Natural killer cell (primary cell): ENCODE measurements around the gene LLPH. TPM values are rescaled to one million over a fixed set of nuclear protein-coding genes. Genes with fewer than 3 reads are reported as not detected.

Experiments used
- ATAC-seq, 3 donors: fragments of 150-1000 bp in 2 of 3; fragments of 200-7000 bp in 1 of 3; cut with Tn5 transposase; 1 replicate in 1 of 3; 2 replicates in 2 of 3; pipeline ENCODE4 v1.10.0; 2021; ENCODE audit warnings: mild to moderate bottlenecking in 2 of 3, moderate library complexity in 2 of 3
- DNase-seq, 2 donors: peaks; one replicate each; pipeline versions ENCODE4 v3.0.0 to v3.0.0-alpha.2; 2013 to 2021; ENCODE audit warnings: mixed read lengths in 1 of 2
- H3K27ac ChIP-seq: one replicate; pipeline ENCODE4 v1.5.1; 2013; ENCODE audit warnings: mild to moderate bottlenecking, low read length
- H3K27me3 ChIP-seq: one replicate; pipeline ENCODE4 v1.6.1; 2013; ENCODE audit warnings: low read length; ENCODE audit not compliant: control insufficient read depth, insufficient read depth
- H3K36me3 ChIP-seq: one replicate; pipeline ENCODE4 v1.6.1; 2013; ENCODE audit warnings: low read length; ENCODE audit not compliant: control insufficient read depth, insufficient read depth
- H3K4me1 ChIP-seq: one replicate; pipeline ENCODE4 v1.6.1; 2013; ENCODE audit warnings: low read length; ENCODE audit not compliant: control insufficient read depth, insufficient read depth
- H3K4me3 ChIP-seq: one replicate; pipeline ENCODE4 v1.5.1; 2013; ENCODE audit warnings: low read length
- H3K9me3 ChIP-seq: one replicate; pipeline ENCODE4 v1.6.1; 2013; ENCODE audit warnings: low read length; ENCODE audit not compliant: control insufficient read depth, insufficient read depth
- H3K27ac Mint-ChIP-seq, 2 donors: one replicate each; pipeline ENCODE4 v1.8.0; 2022; ENCODE audit warnings: mild to moderate bottlenecking in 2 of 2, mixed read lengths in 2 of 2, moderate library complexity in 1 of 2
- H3K27me3 Mint-ChIP-seq, 2 donors: one replicate each; pipeline ENCODE4 v1.8.0; 2022; ENCODE audit warnings: low read depth in 2 of 2, mixed read lengths in 2 of 2
- H3K36me3 Mint-ChIP-seq: one replicate; pipeline ENCODE4 v1.8.0; 2022; ENCODE audit warnings: mixed read lengths
- H3K4me1 Mint-ChIP-seq, 2 donors: one replicate each; pipeline ENCODE4 v1.8.0; 2022; ENCODE audit warnings: mixed read lengths in 2 of 2
- H3K4me3 Mint-ChIP-seq: one replicate; pipeline ENCODE4 v1.8.0; 2022; ENCODE audit warnings: mild to moderate bottlenecking, moderate library complexity, mixed read lengths
- H3K9me3 Mint-ChIP-seq, 2 donors: one replicate each; pipeline ENCODE4 v1.8.0; 2022; ENCODE audit warnings: mixed read lengths in 2 of 2
- WGBS: methylation state at CpG from one replicate; pipeline ENCODE4 v1.1.7; 2013; ENCODE audit warnings: missing lambda C conversion rate; ENCODE audit not compliant: insufficient coverage; 5-methylcytosine and 5-hydroxymethylcytosine counted together
- intact Hi-C: fragments of 100-400 bp; cut with micrococcal nuclease; formaldehyde crosslinking; loops from one replicate; pipeline ENCODE4 v1.14.2; 2022
- total RNA-seq, 4 donors: library from RNA; stranded (reverse); fragments of 120-200 nt in 1 of 4; gene quantifications; one replicate each; pipeline versions ENCODE4 v1.2.3 to v1.2.4, GENCODE V29; 2013 to 2022
- TF ChIP-seq, protein P1 (sequence below): fragments of 200-600 bp; IDR thresholded peaks from one replicate; pipeline ENCODE4 v1.8.0; 2022; ENCODE audit warnings: antibody characterized with exemption

The LLPH gene
- total RNA-seq, 3 donors from 2014 or later (not counting 1 experiment from before 2014, with no cell fraction given), result 24.9 to 27.3 (median 25.5) TPM

DNA sequence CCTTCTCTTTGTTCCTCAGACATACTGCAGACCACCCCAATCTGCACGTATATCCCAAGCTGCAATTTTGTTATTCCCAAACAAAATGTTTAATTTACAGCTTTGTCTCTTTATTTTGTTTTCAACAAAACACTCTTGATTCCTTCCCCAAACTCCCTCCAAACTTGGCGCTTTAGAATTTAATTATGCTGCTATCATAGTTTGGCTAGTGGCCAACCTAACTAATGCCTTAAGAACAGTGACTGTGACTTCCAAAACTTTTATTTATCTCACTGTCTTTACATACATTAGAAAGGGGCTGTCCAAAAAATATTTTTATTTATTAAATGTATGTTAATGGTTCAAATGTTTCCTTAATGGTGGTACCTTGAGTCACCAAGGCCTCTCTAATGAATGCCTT, 32.2 kb upstream of the LLPH start:
- H3K4me3 Mint-ChIP-seq, result no peak overlapping the region
- Histone ChIP-seq H3K27me3 (no peaks in the 10 kb centered on the region), H3K9me3 (no peaks in the 10 kb centered on the region), H3K4me3 (no peak overlapping the region), H3K27ac (no peak overlapping the region), H3K36me3 (peaks cover 18% of the 10 kb centered on the region), H3K4me1 (peaks cover 2% of the 10 kb centered on the region)
- H3K27ac Mint-ChIP-seq, result peak overlapping the region; percentile 58 to 70
- ATAC-seq (no peak), DNase-seq (no peak)
- peaks cover 71 to 83% of the 10 kb centered on the region in 2 donors for H3K4me1 Mint-ChIP-seq
- H3K9me3 Mint-ChIP-seq, result peaks cover 0 to 2% of the 10 kb centered on the region in 2 donors
- no peaks in the 10 kb centered on the region for H3K27me3 Mint-ChIP-seq
- peaks cover 6% of the 10 kb centered on the region for H3K36me3 Mint-ChIP-seq
- intact Hi-C loops, result no loop called here
- WGBS, result 97% methylated on average over 2 of the region's 2 CpGs
- TF ChIP-seq, protein P1, sequence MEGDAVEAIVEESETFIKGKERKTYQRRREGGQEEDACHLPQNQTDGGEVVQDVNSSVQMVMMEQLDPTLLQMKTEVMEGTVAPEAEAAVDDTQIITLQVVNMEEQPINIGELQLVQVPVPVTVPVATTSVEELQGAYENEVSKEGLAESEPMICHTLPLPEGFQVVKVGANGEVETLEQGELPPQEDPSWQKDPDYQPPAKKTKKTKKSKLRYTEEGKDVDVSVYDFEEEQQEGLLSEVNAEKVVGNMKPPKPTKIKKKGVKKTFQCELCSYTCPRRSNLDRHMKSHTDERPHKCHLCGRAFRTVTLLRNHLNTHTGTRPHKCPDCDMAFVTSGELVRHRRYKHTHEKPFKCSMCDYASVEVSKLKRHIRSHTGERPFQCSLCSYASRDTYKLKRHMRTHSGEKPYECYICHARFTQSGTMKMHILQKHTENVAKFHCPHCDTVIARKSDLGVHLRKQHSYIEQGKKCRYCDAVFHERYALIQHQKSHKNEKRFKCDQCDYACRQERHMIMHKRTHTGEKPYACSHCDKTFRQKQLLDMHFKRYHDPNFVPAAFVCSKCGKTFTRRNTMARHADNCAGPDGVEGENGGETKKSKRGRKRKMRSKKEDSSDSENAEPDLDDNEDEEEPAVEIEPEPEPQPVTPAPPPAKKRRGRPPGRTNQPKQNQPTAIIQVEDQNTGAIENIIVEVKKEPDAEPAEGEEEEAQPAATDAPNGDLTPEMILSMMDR, result no peak

DNA sequence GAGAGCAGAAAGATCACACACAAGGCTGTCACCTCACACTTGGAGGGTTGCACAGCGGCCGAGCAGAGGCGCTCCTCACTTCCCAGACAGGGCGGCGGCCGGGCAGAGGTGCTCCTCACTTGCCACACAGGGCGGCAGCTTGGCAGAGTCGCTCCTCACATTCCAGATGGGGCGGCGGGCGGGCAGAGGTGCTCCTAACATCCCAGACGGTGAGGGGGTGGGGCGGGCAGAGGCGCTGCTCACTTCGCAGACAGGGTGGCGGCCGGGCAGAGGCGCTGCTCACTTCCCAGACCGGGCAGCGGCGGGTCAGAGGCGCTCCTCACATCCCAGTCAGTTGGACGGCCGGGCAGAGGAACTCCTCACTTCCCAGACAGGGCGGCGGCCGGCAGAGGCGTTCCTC, 30.2 kb upstream of the LLPH start:
- intact Hi-C loops, result no loop called here
- 97% methylated on average over 24 of the region's 28 CpGs for WGBS
- ATAC-seq, result no peak

DNA sequence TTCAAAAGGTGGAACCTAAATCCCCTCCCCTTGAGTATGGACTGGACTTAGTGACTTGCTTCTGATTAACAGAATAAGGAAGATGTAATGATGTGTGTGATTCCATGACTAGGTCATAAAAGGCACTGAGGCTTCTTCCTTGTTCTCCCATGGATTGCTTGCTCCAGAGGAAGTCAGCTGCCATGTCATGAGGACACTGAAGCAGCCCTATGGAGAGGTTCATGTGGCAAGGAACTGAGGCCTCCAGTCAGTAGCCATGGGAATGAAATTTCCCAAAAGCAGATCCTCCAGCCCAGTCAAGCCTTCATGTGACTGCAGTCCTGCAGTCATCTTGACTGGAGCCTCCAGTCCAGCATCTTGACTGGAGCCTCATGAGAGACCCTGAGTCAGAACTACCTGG, 28.6 kb upstream of the LLPH start:
- Histone ChIP-seq H3K4me3 (no peak overlapping the region), H3K27ac (no peak overlapping the region), H3K36me3 (peaks cover 17% of the 10 kb centered on the region), H3K9me3 (no peaks in the 10 kb centered on the region), H3K27me3 (no peaks in the 10 kb centered on the region), H3K4me1 (peaks cover 6% of the 10 kb centered on the region)
- DNase-seq (no peak), ATAC-seq (no peak)
- no peaks in the 10 kb centered on the region for H3K9me3 Mint-ChIP-seq
- TF ChIP-seq, protein P1, result no peak
- intact Hi-C loops, result no loop called here
- H3K4me1 Mint-ChIP-seq, result peaks cover 70 to 79% of the 10 kb centered on the region in 2 donors
- peak overlapping the region; percentile 45 to 76 for H3K27ac Mint-ChIP-seq
- H3K4me3 Mint-ChIP-seq, result no peak overlapping the region
- H3K27me3 Mint-ChIP-seq, result no peaks in the 10 kb centered on the region
- H3K36me3 Mint-ChIP-seq, result no peaks in the 10 kb centered on the region

More for the DNA sequence above, 30.2 kb upstream of the LLPH start:
- H3K4me3 Mint-ChIP-seq, result no peak overlapping the region
- no peak overlapping the region for H3K4me3 ChIP-seq
- H3K9me3 ChIP-seq, result no peaks in the 10 kb centered on the region
- H3K4me1 Mint-ChIP-seq, result peaks cover 73 to 84% of the 10 kb centered on the region in 2 donors
- TF ChIP-seq, protein P1, result no peak
- peaks cover 6% of the 10 kb centered on the region for H3K36me3 Mint-ChIP-seq
- no peak for DNase-seq
- H3K36me3 ChIP-seq, result peaks cover 17% of the 10 kb centered on the region
- no peaks in the 10 kb centered on the region for H3K27me3 ChIP-seq
- no peak overlapping the region for H3K27ac Mint-ChIP-seq
- no peak overlapping the region for H3K27ac ChIP-seq
- H3K4me1 ChIP-seq, result peaks cover 2% of the 10 kb centered on the region
- H3K9me3 Mint-ChIP-seq, result peaks cover 0 to 2% of the 10 kb centered on the region in 2 donors
- no peaks in the 10 kb centered on the region for H3K27me3 Mint-ChIP-seq

DNA sequence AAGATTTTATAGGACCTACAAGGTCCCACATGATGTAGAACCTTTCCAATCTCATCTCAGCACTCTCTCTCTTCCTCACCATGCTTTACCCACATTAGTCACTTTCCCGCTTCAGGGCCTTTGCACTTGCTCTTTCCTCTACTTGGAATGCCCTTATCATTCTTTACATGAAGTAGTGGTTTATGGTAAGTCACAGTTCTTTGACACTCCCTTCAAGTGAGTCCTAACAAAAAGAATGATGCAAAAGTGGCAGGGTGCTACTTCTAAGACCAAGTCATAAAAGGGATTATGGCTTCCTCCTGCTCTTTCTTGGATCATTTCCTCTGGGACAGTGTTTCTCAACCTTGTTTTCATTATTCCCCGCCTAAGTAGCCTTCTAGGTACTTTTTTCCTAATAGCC, 26.1 kb upstream of the LLPH start:
- Mint-ChIP-seq H3K4me3 (no peak overlapping the region), H3K9me3 (no peaks in the 10 kb centered on the region), H3K27ac (peak overlapping the region; percentile 6 to 25), H3K27me3 (no peaks in the 10 kb centered on the region), H3K4me1 (peaks cover 57 to 61% of the 10 kb centered on the region in 2 donors), H3K36me3 (no peaks in the 10 kb centered on the region)
- Histone ChIP-seq H3K9me3 (no peaks in the 10 kb centered on the region), H3K27me3 (no peaks in the 10 kb centered on the region), H3K27ac (no peak overlapping the region), H3K36me3 (peaks cover 27% of the 10 kb centered on the region), H3K4me3 (no peak overlapping the region), H3K4me1 (peaks cover 4% of the 10 kb centered on the region)
- WGBS, result 100% methylated on average over 2 of the region's 2 CpGs
- ATAC-seq (no peak), DNase-seq (no peak)
- intact Hi-C loops, result no loop called here
- TF ChIP-seq, protein P1, result no peak
